HG03378 (cell line): ENCODE results near the gene JAKMIP1.

Experiments
- ATAC-seq: cut with Tn5 transposase; IDR thresholded peaks from one replicate; pipeline ENCODE4 v1.9.1; 2021; ENCODE audit warnings: mild to moderate bottlenecking, moderate library complexity; ENCODE audit not compliant: unreplicated experiment

JAKMIP1 gene

GRCh38 chr4:6204871-6205566, 4.7 kb upstream of the JAKMIP1 start:
- ATAC-seq: no peak

GRCh38 chr4:6204098-6204497, 3.7 kb upstream of the JAKMIP1 start:
- ATAC-seq: no peak

- no peak for ATAC-seq
Observed at GRCh38 chr4:6201580-6202091, 1.3 kb upstream of the JAKMIP1 start.

- no peak for ATAC-seq
Observed at GRCh38 chr4:6200922-6201362, 593 bp upstream of the JAKMIP1 start.

- no peak for ATAC-seq
Observed at GRCh38 chr4:6199422-6199921, 877 bp downstream of the JAKMIP1 start.

GRCh38 chr4:6198768-6199421, 1.5 kb downstream of the JAKMIP1 start:
- no peak for ATAC-seq

GRCh38 chr4:6198278-6198677, 2.1 kb downstream of the JAKMIP1 start:
- no peak for ATAC-seq

GRCh38 chr4:6197433-6198174, 2.7 kb downstream of the JAKMIP1 start:
- no peak for ATAC-seq

- ATAC-seq: no peak
Observed at GRCh38 chr4:6196871-6197270, 3.5 kb downstream of the JAKMIP1 start.

GRCh38 chr4:6196324-6196723, 4.0 kb downstream of the JAKMIP1 start:
- no peak for ATAC-seq

GRCh38 chr4:6195602-6196319, 4.6 kb downstream of the JAKMIP1 start:
- ATAC-seq: no peak

- ATAC-seq: no peak
Observed at GRCh38 chr4:6194458-6195195, 5.7 kb downstream of the JAKMIP1 start.

GRCh38 chr4:6193399-6193798, 7.0 kb downstream of the JAKMIP1 start:
- no peak for ATAC-seq

GRCh38 chr4:6192245-6192644, 8.1 kb downstream of the JAKMIP1 start:
- ATAC-seq: no peak

- ATAC-seq: no peak
Observed at GRCh38 chr4:6191448-6192130, 8.8 kb downstream of the JAKMIP1 start.

GRCh38 chr4:6190486-6190885, 9.9 kb downstream of the JAKMIP1 start:
- no peak for ATAC-seq

GRCh38 chr4:6189511-6189910, 10.8 kb downstream of the JAKMIP1 start:
- no peak for ATAC-seq

GRCh38 chr4:6188687-6189305, 11.6 kb downstream of the JAKMIP1 start:
- no peak for ATAC-seq

- ATAC-seq: no peak
Observed at GRCh38 chr4:6184169-6184568, 16.2 kb downstream of the JAKMIP1 start.
